NB4 (cell line): ENCODE measurements around the gene FGD2.

Experiments
- CTCF ChIP-seq: IDR thresholded peaks from one replicate; pipeline ENCODE4 v1.5.1; 2012; ENCODE audit warnings: low read depth, low read length
- MAX ChIP-seq: IDR thresholded peaks from 2 replicates; pipeline ENCODE4 v1.6.1; 2011; ENCODE audit warnings: low read depth, low read length

GRCh38 chr6:37020812-37021211 lies 15.4 kb downstream of the FGD2 start:
- TF ChIP-seq CTCF (no peak), MAX (no peak)
